ENCODE measurements around the gene XXYLT1. TPM values are rescaled to one million over a fixed set of nuclear protein-coding genes. Genes with fewer than 3 reads are reported as not detected.

Gene XXYLT1
- total RNA-seq, 4 donors from 2014 or later, result 5.4 to 18.2 (median 6.9) TPM

DNA sequence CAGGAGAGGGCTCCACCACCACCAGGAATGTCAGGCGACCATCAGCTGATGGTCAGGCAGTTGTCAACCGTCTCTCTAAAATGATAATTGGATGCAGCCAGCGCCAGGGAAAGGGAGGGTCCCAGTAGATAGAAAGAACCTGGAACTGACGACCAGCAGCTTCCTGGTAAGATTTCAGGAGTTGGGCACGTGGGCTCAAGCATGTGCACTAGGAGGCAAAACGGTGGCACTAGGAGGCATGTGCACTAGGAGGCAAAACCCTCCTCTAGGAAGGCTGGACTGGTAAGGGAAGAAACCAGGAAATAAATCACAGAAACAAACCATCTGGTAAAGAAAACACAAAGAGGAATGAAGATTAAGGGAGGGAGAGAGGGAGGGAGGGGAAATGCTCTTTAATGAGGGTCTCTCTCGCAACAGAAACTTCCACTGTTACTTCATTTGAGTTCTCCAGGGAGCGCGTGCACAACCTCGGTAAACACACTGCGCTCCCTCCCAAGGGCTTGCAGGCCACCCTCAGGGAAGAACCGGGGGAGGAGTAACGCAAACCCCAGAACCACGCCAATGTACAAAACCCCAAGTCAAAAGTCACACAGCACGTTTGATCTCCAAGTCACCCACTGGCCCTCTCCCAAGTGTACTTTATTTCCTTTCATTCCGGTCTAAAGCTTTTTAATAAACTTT is 116.7 kb downstream of the XXYLT1 start:
- DNase-seq, result no peak
- peaks cover 7 to 52% (median 18%) of the 10 kb centered on the region in 4 donors for H3K4me1 ChIP-seq
- H3K4me3 ChIP-seq, result no peak overlapping the region

DNA sequence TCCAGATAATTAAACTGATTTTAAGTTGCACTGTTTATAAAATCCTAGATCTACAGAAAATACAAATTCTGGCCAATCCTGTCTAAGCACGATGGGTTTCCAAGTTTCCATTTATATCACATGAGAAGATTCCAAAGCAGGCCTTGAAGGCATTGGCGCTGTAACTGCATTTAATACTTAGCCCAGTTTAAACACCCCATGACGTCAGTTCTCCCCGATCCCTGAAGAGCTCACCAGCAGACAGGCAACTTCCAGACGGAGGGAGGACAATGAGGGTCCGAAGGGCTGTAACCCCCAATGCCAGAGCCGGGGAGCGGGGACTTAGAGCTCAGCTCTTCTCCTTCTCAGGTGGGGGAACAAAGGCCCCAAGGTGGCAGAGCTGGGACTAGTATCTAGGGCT is 117.3 kb downstream of the XXYLT1 start:
- H3K36me3 ChIP-seq, result no peaks in the 10 kb centered on the region
- peaks cover 7 to 51% (median 18%) of the 10 kb centered on the region in 4 donors for H3K4me1 ChIP-seq
- H3K4me3 ChIP-seq, result no peak overlapping the region
- no peaks in the 10 kb centered on the region for H3K27me3 ChIP-seq
- TF ChIP-seq POLR2A (IDR thresholded peaks at IDR 0.05), result no peak
- TF ChIP-seq, protein P1, sequence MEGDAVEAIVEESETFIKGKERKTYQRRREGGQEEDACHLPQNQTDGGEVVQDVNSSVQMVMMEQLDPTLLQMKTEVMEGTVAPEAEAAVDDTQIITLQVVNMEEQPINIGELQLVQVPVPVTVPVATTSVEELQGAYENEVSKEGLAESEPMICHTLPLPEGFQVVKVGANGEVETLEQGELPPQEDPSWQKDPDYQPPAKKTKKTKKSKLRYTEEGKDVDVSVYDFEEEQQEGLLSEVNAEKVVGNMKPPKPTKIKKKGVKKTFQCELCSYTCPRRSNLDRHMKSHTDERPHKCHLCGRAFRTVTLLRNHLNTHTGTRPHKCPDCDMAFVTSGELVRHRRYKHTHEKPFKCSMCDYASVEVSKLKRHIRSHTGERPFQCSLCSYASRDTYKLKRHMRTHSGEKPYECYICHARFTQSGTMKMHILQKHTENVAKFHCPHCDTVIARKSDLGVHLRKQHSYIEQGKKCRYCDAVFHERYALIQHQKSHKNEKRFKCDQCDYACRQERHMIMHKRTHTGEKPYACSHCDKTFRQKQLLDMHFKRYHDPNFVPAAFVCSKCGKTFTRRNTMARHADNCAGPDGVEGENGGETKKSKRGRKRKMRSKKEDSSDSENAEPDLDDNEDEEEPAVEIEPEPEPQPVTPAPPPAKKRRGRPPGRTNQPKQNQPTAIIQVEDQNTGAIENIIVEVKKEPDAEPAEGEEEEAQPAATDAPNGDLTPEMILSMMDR (IDR thresholded peaks at IDR 0.05), result no peak
- H3K27ac ChIP-seq, result peak overlapping the region; percentile 58 to 84 (median 70)
- DNase-seq, result no peak
- no peaks in the 10 kb centered on the region for H3K9me3 ChIP-seq

More for the DNA sequence above, 116.7 kb downstream of the XXYLT1 start:
- TF ChIP-seq, protein P1 (IDR thresholded peaks at IDR 0.05), result no peak
- no peak for TF ChIP-seq POLR2A (IDR thresholded peaks at IDR 0.05)
- no peaks in the 10 kb centered on the region for H3K27me3 ChIP-seq
- no peaks in the 10 kb centered on the region for H3K36me3 ChIP-seq
- H3K9me3 ChIP-seq, result no peaks in the 10 kb centered on the region
- H3K27ac ChIP-seq, result peak overlapping the region; percentile 58 to 84 (median 70)

DNA sequence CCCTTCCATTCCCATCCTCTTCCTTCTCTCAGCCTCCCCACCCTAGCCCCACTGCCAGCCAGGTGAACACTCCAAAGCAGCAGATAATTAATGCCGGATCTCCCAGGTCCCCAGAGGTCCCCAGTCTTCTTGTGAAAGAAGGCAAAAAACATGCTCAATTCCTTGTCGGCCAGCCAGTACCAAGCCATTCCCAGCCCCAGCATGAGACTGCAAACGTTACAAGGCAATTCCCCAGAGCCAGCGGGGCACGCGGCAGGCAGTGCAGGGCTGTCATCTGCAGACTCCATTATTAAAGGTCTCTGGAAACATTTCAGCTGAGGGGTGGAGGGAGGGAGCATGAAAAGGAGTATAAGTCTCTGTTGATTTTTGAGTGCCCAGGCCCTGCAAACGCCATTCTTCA is 117.8 kb downstream of the XXYLT1 start:
- Histone ChIP-seq H3K9me3 (no peaks in the 10 kb centered on the region), H3K36me3 (no peaks in the 10 kb centered on the region), H3K27ac (peak overlapping the region in 3 of 4 donors; percentile 66 to 84 (median 74)), H3K4me1 (peaks cover 7 to 51% (median 17%) of the 10 kb centered on the region in 4 donors), H3K4me3 (no peak overlapping the region), H3K27me3 (no peaks in the 10 kb centered on the region)
- DNase-seq, result no peak
- no peak for TF ChIP-seq POLR2A (IDR thresholded peaks at IDR 0.05)
- TF ChIP-seq, protein P1 (IDR thresholded peaks at IDR 0.05), result no peak

DNA sequence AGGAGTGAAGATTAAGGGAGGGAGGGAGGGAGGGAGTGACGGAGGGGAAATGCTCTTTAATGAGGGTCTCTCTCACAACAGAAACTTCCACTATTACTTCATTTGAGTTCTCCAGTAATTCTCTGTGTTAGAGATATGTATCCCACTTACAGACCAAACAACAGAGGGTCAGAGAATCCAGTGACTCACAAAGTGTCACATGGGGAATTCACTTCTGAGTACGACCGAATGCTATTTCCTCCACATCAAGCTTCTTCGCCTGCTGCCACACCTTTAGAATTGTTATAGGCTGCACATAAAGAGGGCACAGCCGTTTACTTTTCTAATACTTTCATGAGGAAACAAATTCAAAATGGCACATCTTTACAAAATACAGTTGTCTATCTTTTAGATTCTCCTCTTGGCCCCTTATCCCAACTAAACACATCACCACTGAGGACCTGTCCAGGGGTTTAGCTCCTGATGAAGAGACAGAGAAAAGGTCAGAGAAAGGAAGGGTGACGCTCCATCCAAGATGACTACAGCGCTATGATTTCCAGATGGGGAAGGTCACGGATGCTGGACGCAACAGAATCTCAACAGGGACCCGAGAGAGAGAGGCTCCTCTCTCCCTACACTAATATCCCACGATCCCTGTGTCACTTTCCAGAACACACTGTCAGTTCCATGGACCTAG is 119.0 kb downstream of the XXYLT1 start:
- no peaks in the 10 kb centered on the region for H3K36me3 ChIP-seq
- TF ChIP-seq, protein P1 (IDR thresholded peaks at IDR 0.05), result no peak
- TF ChIP-seq POLR2A (IDR thresholded peaks at IDR 0.05), result no peak
- H3K4me3 ChIP-seq, result no peak overlapping the region
- peak overlapping the region in 2 of 4 donors; percentile 66 to 84 for H3K27ac ChIP-seq
- H3K9me3 ChIP-seq, result no peaks in the 10 kb centered on the region
- peaks cover 7 to 51% (median 21%) of the 10 kb centered on the region in 4 donors for H3K4me1 ChIP-seq
- no peaks in the 10 kb centered on the region for H3K27me3 ChIP-seq
- no peak for DNase-seq

DNA sequence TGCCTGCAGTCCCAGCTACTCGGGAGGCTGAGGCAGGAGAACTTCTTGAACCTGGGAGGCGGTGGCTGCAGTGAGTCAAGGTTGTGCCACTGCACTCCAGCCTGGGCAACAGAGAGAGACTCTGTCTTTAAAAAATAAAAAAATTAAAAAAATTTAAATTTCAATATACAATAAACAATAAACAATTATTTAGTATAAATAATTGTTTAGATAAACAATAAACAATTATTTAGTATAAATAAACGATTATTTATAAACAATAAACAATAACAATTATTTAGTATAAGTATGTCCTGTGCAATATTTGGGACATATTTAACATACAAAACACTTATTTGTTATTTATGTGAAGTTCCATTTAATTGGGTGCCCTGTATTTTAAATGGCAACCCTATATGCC is 119.6 kb downstream of the XXYLT1 start:
- no peak overlapping the region for H3K4me3 ChIP-seq
- no peaks in the 10 kb centered on the region for H3K27me3 ChIP-seq
- peak overlapping the region in 3 of 4 donors; percentile 59 to 84 (median 76) for H3K27ac ChIP-seq
- TF ChIP-seq, protein P1 (IDR thresholded peaks at IDR 0.05), result no peak
- TF ChIP-seq POLR2A (IDR thresholded peaks at IDR 0.05), result no peak
- no peaks in the 10 kb centered on the region for H3K9me3 ChIP-seq
- H3K4me1 ChIP-seq, result peaks cover 7 to 51% (median 22%) of the 10 kb centered on the region in 4 donors
- no peak for DNase-seq
- no peaks in the 10 kb centered on the region for H3K36me3 ChIP-seq
